ENCODE measurements around the gene CLEC2A. TPM values are rescaled to one million over a fixed set of nuclear protein-coding genes. Genes with fewer than 3 reads are reported as not detected.

The CLEC2A gene
- total RNA-seq, 1 experiment from 2014 or later = not detected

GRCh38 chr12:9881246-9881645 is 50.9 kb downstream of the CLEC2A start, which contains the start of gene KLRF2:
KLRF2 (plus strand) TSS chr12:9881489; CDS start chr12:9881596, 107 bp downstream.
- Histone ChIP-seq H3K4me3 (replicated peaks in 1 of 2; ENCODE audit: low read depth in 1 of 2, low read length in 2 of 2) (no peak within 1 kb of the TSS), H2AFZ (ENCODE audit: low read depth, low read length, poor library complexity, severe bottlenecking) (no peak within 1 kb of the TSS), H3K27ac (ENCODE audit: low read depth, low read length) (no peak within 1 kb of the TSS), H3K4me2 (ENCODE audit: low read length) (no peak within 1 kb of the TSS), H3K9ac (ENCODE audit: low read length) (no peak within 1 kb of the TSS), H3K4me1 (ENCODE audit: control insufficient read depth in 1 of 2, insufficient read depth in 2 of 2, low read length in 2 of 2) (no peaks in the 10 kb centered on the region), H3K9me2 (ENCODE audit: insufficient read depth) (no peaks in the 10 kb centered on the region), H3K9me3 (ENCODE audit: control insufficient read depth in 1 of 2, insufficient read depth in 1 of 2, low read depth in 1 of 2, low read length in 2 of 2) (no peaks in the 10 kb centered on the region), H3K36me3 (ENCODE audit: control insufficient read depth in 1 of 2, insufficient read depth in 2 of 2, low read length in 2 of 2) (no peaks in the 10 kb centered on the region), H3K79me2 (ENCODE audit: insufficient read depth, low read length) (no peaks in the 10 kb centered on the region), H3K27me3 (ENCODE audit: insufficient read depth, low read length) (peaks cover 34% of the 10 kb centered on the region), H4K20me1 (ENCODE audit: insufficient read depth) (no peaks in the 10 kb centered on the region; the same call in 1 of the 2 replicates)
- no peak for TF ChIP-seq JUND (IDR thresholded peaks at IDR 0.05)
- no peak for TF ChIP-seq EGR1 (IDR thresholded peaks at IDR 0.05; ENCODE audit: low read depth)
- TF ChIP-seq, protein P1, sequence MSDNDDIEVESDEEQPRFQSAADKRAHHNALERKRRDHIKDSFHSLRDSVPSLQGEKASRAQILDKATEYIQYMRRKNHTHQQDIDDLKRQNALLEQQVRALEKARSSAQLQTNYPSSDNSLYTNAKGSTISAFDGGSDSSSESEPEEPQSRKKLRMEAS (IDR thresholded peaks at IDR 0.05) = no peak
- TF ChIP-seq POLR2AphosphoS5 (IDR thresholded peaks at IDR 0.05; ENCODE audit: low read depth, low read length) = no peak
- no peak for TF ChIP-seq SP1 (IDR thresholded peaks at IDR 0.05; ENCODE audit: low read depth)
- TF ChIP-seq YY1 (IDR thresholded peaks at IDR 0.05; ENCODE audit: extremely low read depth, insufficient replicate concordance, low read depth, low read length) = no peak
- TF ChIP-seq ZBTB33 (IDR thresholded peaks at IDR 0.05; ENCODE audit: extremely low read depth, insufficient replicate concordance, low read length) = no peak
- no peak for TF ChIP-seq CBX3 (IDR thresholded peaks at IDR 0.05; ENCODE audit: low read depth)
- no peak for TF ChIP-seq CTCF (IDR thresholded peaks at IDR 0.05 in 2 of 3, conservative IDR thresholded peaks at IDR 0.05 in 1 of 3; ENCODE audit: borderline replicate concordance in 1 of 3, insufficient read depth in 1 of 3, low read depth in 2 of 3, low read length in 2 of 3)
- TF ChIP-seq RAD21 (IDR thresholded peaks at IDR 0.05; ENCODE audit: low read depth) = no peak
- no peak for TF ChIP-seq ZNF274 (IDR thresholded peaks at IDR 0.05; ENCODE audit: low read depth, low read length)
- no peak for TF ChIP-seq SRF (IDR thresholded peaks at IDR 0.05; ENCODE audit: low read depth)
- TF ChIP-seq CEBPB (IDR thresholded peaks at IDR 0.05; ENCODE audit: low read depth) = no peak
- no peak for TF ChIP-seq FOSL1 (IDR thresholded peaks at IDR 0.05; ENCODE audit: low read depth)
- TF ChIP-seq POLR2A (IDR thresholded peaks at IDR 0.05; ENCODE audit: borderline replicate concordance, extremely low read depth, insufficient read depth, insufficient read length) = no peak
- TF ChIP-seq ZFX (IDR thresholded peaks at IDR 0.05) = no peak
- no peak for TF ChIP-seq SIN3A (IDR thresholded peaks at IDR 0.05; ENCODE audit: low read depth)
- TF ChIP-seq EZH2 (IDR thresholded peaks at IDR 0.05) = no peak
- TF ChIP-seq ELF1 (IDR thresholded peaks at IDR 0.05; ENCODE audit: borderline replicate concordance, low read depth) = no peak
- TF ChIP-seq TCF7L2 (IDR thresholded peaks at IDR 0.05; ENCODE audit: borderline replicate concordance, extremely low read depth, insufficient read depth, insufficient read length) = no peak
- ATAC-seq (no peak), DNase-seq (ENCODE audit: low read depth, low spot score) (no peak)
- ChIA-PET RAD21 (ENCODE audit: low non-redundant PET in 1 of 2, low total read pairs in 2 of 2, uncharacterized antibody in 2 of 2, unreplicated experiment in 2 of 2) (no interaction called here), POLR2A (no interaction called here), CTCF (no interaction called here)
- intact Hi-C loops (cut with micrococcal nuclease) = no loop called here
- no TSS peak for BruUV-seq (replicated peaks)
